Stimulated activated CD4-positive, alpha-beta T cell treated with anti-CD3 and anti-CD28 coated beads, Interleukin-2, amount 100 ng/mL, for 4 hours (primary cell): ENCODE data around the gene MCF2L2.
A peak's percentile ranks its signal among the peaks of the same experiment; 100 is the strongest.

Source experiments
- DNase-seq: peaks from one replicate; pipeline ENCODE4 v3.0.0-alpha.2; 2020; ENCODE audit warnings: low read depth

Gene MCF2L2

GRCh38 chr3:183291497-183292031, 136.9 kb downstream of the MCF2L2 start:
- DNase-seq: no peak

GRCh38 chr3:183290216-183290615, 138.2 kb downstream of the MCF2L2 start:
- no peak for DNase-seq

GRCh38 chr3:183288117-183288516, 140.3 kb downstream of the MCF2L2 start:
- DNase-seq: no peak

GRCh38 chr3:183287301-183287971, 141.0 kb downstream of the MCF2L2 start:
- DNase-seq: no peak

GRCh38 chr3:183285828-183286457, 142.5 kb downstream of the MCF2L2 start:
- peak; percentile 96 for DNase-seq

GRCh38 chr3:183285318-183285717, 143.1 kb downstream of the MCF2L2 start:
- no peak for DNase-seq

GRCh38 chr3:183284570-183284969, 143.8 kb downstream of the MCF2L2 start:
- no peak for DNase-seq

GRCh38 chr3:183283886-183284285, 144.5 kb downstream of the MCF2L2 start:
- no peak for DNase-seq

GRCh38 chr3:183281126-183281797, 147.2 kb downstream of the MCF2L2 start:
- DNase-seq: no peak

GRCh38 chr3:183279371-183279770, 149.0 kb downstream of the MCF2L2 start:
- DNase-seq: no peak

- DNase-seq: no peak
These were observed 149.8 kb downstream of the MCF2L2 start for GRCh38 chr3:183278479-183279088.

GRCh38 chr3:183277260-183277659, 151.2 kb downstream of the MCF2L2 start:
- no peak for DNase-seq

GRCh38 chr3:183275937-183276336, 152.5 kb downstream of the MCF2L2 start:
- no peak for DNase-seq

- DNase-seq: no peak
These were observed 153.0 kb downstream of the MCF2L2 start for GRCh38 chr3:183275418-183275817.

- no peak for DNase-seq
These were observed 153.8 kb downstream of the MCF2L2 start for GRCh38 chr3:183274609-183275008.

GRCh38 chr3:183272791-183273190, 155.6 kb downstream of the MCF2L2 start:
- DNase-seq: no peak

GRCh38 chr3:183272142-183272541, 156.3 kb downstream of the MCF2L2 start:
- DNase-seq: no peak

GRCh38 chr3:183270344-183270743, 158.1 kb downstream of the MCF2L2 start:
- DNase-seq: no peak

GRCh38 chr3:183269345-183269744, 159.1 kb downstream of the MCF2L2 start:
- DNase-seq: no peak

GRCh38 chr3:183268366-183268765, 160.1 kb downstream of the MCF2L2 start:
- DNase-seq: no peak

GRCh38 chr3:183267140-183267539, 161.3 kb downstream of the MCF2L2 start:
- no peak for DNase-seq

- DNase-seq: no peak
These were observed 162.0 kb downstream of the MCF2L2 start for GRCh38 chr3:183266454-183266853.
